ENCODE measurements around the gene GBA3.

GBA3 gene

DNA sequence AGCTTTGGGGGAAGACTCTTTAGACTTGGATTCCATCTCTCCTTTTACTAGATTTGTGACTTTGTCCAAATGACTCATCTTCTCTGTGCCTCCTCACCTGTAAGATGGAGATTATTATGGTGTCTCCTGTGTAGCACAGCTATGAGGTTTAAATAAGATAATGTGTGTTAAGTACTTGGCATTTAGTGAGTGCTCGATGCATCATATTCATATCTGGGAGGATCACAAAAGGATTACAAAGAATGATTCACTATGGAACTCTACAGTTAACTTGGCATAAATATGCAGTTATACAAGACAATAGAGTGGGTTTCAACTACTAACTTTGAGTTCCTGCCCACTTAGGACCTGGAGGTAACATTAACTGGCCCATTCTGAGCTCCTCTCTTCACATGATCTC, 2.3 kb downstream of the GBA3 start:
- no peak for DNase-seq

DNA sequence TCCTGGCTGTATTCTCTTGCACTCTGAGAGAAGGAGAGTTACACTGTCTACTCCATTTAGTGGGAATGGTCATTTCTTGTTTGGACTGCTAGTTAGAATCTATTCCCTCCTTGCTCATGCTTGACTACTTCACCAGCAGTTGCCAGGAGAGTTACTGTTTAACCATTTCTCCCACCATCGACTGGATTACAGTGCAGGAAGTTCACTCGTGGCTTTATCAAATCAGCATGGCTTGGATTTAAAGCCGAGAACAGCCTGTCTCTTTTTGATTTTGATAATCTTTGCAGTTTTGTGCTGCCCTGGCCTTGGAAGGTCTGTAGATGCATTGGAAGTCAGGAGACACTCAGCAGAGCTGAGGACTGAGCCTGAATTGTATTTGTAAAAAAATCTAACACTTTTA, 3.2 kb downstream of the GBA3 start:
- DNase-seq = no peak

DNA sequence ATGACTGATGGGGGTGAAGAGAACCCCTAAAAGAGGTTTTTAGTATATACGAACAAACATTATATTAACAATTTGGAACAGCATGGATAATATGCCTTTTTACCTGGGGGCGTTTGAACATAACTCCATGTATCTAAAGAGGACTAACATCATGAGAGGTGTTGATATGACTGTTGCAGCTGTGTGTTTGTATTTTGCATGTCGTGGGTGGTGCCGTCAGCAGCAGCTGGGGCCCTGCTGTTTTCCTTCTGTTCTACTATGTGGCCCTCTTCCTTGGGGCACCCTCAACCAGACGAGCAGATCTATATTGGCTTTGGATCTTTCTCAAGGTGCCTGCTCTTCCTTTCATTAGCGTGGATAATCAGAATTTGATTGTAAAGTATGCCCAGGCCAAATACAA, 11.2 kb downstream of the GBA3 start:
- no peak for DNase-seq

DNA sequence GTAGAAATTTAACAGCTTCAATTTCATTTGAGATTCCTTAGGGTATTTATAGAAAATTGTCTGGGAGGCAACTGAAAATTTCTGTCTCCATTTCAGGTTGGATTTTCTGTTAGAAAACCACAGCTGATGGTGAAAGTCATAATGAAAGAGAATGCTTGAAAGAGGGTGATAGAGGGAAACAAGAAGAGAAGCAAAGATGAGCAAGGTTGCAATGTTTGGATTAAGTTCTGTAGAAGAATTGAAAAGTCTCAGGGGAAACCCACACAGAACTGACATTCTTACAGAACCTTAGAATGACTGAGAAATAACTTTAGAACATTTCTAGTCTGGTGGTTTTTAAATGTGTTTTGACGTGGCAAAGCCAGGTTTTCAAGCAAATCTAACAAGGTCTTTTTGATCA, 14.7 kb downstream of the GBA3 start:
- no peak for DNase-seq

DNA sequence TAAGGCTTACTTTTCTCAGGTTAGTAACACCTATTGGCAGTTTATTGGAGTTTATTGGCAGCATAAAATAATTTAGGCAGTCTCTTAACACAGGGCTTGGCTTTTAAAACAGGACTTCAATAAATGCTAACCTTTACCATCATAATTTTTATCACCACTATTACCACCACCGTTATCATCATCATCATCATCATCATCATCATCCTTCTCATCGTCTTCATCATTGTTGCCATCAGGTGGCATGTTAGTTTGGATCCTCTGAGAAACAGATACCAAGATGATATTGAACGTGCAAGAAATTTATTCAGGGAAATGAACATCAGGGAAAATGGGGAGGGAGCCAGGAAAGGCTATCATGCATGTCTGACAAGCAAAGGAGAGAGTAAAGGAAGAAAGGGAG, 16.2 kb downstream of the GBA3 start:
- DNase-seq = no peak

DNA sequence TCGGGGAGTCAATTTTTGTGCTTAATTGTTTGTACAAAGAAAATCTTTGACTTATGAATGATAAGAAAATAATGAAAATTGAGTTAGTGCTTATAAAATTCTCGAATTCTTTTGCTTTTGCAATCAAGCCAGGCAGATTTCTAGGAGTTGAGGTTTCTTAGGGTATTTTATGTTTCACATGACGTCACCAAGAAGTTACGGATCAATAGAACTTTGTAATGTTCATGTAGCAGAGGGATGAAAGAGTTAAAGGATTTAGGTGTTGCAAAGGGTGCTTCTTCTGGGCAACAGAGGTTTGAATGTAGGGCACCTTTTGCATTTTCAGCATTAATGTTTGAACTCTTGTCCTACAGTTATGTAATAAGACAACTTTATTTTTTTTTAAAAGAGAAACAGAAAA, 19.4 kb downstream of the GBA3 start:
- DNase-seq = no peak

DNA sequence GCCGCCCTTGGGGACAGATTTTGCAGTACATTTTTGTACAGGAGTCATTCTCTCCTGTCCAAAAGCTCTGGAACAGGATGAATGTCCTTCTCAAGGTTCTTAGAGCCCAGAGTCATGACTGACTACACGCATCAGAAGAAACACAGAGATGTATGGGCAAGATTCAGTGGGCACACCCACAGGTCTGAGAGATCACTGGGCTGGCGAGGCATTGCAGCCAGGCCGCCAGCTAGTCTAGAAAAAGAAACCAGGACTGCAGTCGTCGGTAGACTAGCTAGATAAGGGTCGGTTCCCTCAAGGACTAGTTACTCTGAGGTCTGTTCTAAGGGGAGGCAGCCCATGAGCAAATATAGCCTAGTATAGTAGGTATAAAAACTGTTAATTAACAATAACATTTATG, 19.8 kb downstream of the GBA3 start:
- no peak for DNase-seq

DNA sequence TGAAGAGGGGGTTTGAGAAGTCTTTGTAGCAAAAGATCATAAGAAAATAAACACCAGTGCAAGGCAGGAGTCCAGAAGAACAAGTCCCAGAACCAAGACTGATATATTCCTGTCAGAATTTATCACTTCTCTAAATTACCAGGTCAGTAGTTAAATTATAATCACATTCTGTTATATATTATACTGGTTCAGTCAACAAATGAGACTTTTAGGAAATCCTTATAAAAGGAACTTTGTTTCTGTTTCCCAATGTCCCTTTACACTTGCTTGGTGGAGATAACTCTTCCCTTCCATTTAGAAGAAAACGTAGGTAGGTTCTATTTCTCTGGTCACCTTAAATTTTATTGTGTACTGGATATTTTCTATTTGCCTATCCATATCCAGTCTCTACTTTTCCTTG, 21.1 kb downstream of the GBA3 start:
- no peak for DNase-seq

DNA sequence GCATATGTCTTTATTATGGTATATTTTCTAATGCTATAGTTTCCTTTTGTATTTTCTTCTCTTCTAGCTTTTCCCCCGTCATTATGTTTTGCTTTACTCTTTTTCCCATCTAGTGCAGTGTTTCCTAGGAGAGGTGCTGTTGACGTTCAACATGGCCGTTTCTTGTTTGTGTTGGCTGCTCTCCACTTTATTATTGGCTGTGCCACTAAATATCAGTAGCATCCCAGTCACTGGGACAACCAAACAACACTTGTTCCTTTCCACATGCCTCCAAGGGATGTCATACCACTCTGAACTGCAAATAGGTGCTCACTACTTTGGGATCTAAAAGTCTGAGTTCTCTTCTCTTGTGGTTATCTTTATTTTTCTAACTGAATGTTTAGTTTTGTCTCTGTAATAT, 26.5 kb downstream of the GBA3 start:
- no peak for DNase-seq

DNA sequence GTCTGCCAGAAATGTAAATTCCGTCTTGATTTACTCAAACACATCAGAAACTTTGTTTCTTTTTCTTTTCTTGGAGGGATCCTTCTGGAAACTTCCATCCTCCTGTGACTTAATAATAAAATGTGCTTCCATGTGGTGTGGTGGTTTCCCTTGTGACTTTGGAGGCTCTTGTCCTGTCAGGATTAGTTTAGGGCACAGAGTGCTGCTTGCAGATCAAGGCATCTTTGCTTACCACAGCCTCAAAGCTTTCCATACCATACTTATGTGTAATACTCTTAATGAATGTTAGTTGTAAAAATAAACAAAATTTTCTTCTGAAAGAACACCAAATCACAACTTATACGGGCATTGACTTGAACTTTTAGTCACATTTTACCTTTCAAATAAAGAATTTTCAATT, 27.4 kb downstream of the GBA3 start:
- no peak for DNase-seq

DNA sequence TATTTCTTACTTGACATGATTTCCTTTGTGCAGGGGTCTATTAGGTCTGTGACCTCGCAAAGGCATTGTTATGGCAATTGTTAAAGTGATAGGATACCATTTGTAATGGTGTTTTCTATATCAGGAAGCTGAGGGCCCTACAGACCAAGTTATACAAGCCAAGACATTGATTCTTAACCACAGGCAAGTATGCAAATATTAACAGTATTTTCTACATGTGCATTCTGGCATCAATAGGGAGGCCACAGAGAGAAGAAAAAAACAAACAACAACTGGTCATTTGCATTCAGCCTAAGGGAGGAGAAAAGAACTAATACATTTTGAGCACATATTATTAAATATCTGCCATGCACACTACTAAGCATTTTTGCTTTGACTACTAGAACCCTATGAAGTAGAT, 28.5 kb downstream of the GBA3 start:
- no peak for DNase-seq

DNA sequence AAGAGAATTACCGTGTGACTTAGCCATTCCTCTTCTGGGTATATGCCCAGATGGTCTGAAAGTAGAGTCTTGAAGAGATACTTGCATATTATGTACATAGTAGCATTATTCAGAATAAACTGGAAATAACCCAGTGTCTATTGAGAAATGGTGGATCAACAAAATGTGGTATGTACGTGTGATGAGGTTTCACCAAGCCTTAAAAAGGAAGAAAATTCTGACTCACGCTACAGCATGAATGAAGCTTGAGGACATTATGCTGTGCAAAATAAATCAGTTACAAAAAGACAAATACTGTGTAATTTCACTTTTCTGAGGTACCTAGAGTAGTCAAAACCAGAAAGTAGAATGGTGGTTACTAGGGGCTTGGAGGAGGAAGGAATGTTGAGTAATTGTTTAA, 37.3 kb downstream of the GBA3 start:
- DNase-seq = no peak

DNA sequence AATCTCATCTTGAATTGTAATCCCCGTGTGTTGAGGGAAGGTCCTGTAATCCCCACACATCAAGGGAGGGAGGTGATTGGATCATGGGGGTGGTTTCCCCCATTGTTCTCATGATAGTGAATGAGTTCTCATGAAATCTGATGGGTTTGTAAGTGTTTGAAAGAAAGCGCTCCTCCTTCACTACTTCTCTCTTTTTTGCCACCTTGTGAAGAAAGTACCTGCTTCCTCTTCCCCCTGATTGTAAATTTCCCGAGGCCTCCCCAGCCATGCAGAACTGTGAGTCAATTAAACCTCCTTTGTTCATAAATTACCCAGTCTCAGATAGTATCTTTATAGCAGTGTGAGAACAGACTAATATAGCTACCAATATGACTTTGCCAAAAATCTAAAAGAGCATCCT, 41.1 kb downstream of the GBA3 start:
- DNase-seq = no peak

DNA sequence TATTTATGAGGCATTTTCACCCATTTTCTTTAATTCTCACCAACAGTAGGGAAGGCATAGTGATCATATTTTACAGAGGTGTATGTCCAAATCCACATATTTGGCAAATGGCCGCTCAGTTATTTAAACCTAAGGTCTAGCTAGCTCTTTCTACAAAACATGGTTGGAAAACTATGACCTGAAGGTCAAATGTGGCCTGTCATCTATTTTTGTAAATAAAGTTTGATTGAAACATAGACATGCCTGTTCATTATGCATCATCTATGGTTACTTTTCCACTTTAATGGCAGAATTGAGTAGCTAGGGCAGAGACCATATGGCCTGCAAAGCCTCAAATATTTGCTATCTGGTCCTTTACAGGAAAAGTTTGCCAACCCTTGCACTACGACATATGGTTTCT, 44.2 kb downstream of the GBA3 start:
- DNase-seq = no peak

DNA sequence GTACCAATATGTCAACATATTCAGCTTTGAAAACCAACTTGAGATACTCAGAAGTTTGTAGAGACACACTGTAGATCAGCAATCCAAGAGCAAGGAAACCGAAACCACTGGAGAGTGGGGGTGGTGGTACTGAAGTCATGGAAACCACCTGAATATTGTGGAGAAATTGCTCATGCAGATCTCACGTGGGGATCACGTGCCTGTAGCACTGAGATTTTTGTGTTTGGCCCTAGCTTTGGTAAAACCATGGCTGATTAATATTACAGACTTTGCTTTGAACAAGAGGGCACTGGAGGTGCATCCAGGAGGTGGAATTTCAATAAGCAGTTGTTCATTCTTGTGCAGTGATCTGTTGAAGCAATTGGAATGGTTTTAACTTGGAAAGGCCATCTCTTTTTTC, 47.2 kb downstream of the GBA3 start:
- peak in 2 of 58 donors; percentile 0 to 10 for DNase-seq

DNA sequence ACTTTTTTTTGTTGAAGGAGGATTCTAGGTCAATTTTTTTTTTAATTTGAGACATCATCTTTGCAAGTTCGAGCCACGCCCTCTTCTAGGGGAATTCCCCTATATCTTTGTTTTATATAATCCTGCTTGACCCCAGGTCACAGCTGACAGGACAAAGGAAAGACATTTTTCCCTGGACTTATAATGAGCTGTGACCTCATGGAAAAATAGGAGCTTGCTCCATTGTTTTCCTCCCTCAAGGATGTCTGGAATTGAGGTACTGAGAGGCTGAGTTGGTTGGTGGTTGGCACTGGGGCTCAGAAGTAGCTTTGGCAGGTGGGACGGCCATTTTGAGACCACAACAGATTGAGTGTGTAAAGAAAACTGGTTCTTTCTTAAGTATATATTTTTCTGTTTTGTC, 49.0 kb downstream of the GBA3 start:
- no peak for DNase-seq

DNA sequence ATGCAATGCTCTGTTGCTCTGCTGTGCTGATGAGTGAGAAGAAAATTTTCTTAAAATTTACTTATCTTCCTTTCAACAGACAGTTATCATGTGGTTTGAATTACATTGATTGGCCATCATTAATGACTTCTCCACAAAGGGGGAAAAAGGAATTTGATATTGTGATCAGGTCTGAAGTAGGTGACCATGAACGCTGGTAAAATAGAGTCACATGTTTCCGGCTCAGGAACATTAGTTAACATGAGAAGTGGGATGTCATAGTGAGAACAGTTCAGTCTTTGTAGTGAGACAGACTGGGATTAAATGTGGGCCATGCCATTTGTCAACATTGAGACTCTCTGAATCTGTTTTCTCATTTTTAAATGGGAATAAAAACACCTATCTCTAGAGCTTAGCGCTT, 50.6 kb downstream of the GBA3 start:
- DNase-seq = no peak

DNA sequence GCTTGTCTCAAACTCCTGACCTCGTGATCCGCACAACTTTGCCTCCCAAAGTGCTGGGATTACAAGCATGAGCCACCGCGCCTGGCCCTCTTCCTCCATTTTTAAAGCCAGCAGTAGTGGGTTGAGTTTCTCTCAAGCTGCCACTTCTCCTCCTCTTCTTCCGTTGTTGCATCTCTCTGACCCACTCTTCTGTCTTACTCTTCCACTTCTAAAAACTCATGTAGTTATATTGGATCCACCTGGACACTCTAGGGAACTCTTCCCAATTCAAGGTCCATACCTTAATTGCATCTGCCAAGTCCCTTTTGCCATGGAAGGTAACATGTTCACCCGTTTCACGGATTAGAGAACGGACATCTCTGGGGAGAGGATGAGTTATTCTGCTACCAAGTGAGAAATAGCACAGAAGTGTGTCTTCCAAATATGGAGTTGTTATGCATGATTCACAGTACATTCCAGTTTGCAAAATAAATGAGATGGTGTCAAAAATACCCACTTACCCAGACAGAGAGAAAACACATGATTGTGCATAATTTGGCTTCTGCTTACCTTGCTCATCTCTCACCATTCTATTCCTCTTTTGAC, 51.8 kb downstream of the GBA3 start:
- DNase-seq = no peak

DNA sequence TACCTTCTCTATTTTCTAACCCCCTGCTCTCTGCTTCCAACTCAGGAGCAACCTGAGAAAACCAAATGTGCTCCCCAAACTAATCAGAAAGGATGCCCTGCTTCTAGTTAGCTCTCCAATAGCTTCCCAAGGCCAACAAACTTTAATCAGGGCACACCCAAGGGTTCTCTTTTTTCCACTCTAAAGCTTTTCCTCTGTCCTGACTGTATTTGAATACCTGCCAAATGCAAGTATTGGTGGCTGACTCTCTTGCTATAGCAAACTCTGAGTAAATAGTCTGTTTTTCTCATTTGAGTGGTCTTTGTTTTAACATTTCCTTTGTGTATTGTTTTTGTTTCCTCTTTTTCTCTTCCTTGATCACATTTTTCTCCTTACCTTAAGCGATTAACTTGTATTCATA, 52.5 kb downstream of the GBA3 start:
- DNase-seq = no peak

DNA sequence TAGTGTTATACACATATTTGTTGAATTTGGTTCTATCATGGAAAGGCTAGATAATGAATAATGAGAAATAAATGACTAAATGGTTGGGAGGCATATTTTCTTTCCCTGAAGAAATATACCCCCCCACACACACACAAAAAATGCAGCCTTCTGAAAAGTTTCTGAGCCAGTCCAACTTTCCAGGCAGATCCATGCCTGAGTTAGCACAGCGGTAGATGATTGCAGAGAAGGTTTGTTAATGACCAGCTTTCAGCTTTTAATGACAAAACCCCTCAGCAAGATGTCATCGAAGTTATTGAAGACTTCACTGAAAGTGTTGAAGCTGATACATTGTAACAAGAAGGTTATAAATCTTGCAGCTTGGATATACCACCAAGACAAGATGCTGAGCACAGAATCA, 61.4 kb downstream of the GBA3 start:
- no peak for DNase-seq

DNA sequence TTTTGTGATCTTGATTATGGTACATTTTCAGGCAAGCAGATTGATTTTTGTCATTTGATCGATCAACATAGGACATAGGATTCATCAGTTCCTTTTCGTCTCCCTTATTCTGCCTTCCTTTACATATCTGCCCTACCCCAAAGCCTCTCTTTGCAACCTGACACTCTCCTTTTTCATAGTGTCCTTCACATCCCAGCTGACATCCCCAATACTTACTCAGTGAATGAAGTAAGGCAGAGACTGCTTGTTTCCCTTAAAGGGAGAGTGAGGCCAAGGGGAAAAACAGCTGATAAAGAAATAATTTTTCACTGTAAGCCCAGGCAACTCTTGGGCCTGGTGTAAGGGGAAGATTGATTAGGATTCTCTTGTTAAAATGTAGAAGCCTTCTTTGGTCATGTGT, 69.8 kb downstream of the GBA3 start:
- no peak for DNase-seq

DNA sequence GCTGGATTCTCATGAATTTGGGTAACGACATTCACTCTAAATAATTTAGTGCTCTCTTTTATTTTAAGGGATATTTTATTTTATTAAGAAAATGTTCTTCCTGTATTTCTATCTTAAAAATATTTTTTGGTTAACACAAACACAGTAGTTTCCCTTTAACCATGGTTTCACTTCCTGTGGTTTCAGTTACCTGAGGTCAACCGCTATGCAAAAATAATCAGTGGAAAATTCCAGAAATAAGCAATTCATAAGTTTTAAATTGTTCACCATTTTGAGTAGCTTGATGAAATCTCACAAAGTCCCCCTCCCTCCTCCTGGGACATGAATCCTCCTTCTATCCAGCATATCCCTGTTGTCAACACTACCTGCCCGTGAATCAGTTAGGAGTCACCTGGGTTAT, 71.4 kb downstream of the GBA3 start:
- no peak for DNase-seq

DNA sequence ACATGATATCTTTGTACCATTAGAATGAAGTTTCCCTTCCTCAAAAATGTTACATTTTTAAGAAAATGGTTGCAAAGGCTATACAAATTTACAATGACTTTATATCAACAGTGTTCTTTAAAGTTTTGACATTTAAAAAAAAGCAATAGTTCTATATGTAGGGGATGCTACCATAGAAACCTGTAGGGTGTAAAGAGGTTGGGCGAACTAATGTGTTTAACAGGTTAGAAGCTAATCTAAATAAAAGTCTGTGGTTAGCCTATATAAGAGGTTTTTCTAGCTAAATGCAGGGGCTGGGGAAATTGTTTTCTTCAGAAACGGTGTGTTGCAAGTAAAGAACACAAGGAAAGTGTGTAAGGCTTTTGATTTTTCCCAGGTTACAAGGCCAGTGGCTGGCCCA, 73.3 kb downstream of the GBA3 start:
- no peak for DNase-seq

DNA sequence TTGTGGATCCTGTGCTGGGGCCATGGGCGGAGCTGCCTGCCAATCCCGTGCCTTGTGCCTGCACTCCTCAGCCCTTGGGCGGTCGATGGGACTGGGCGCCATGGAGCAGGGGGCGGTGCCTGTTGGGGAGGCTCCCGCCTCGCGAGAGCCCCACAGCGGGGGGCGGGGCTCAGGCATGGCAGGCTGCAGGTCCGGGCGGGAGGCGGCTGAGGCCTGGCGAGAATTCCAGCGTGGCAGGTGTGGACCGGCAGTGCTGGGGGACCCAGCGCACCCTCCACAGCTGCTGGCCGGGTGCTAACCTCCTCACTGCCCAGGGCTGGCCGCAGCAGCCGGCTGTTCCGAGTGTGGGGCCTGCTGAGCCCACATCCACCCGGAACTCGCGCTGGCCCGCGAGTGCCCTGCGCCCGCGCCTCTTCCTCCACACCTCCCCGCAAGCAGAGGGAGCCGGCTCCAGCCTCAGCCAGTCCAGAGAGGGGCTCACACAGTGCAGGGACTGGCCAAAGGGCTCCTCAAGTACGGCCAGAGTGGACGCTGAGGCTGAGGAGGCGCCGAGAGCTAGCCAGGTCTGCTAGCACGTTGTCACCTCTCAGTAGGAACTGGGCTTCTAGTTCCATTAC, 85.9 kb downstream of the GBA3 start:
- peak in 1 of 58 donors; percentile 2 for DNase-seq

All from anterior cingulate cortex (tissue), 58 donors.